NOMO-1 (cell line): ENCODE results near the gene CIAO1.

Experiments used
- DNase-seq, 2 experiments: peaks; one replicate each; lab custom pipeline; 2025; ENCODE audit not compliant: unreplicated experiment in 2 of 2; lab: John Stamatoyannopoulos, UW

CIAO1 gene

GRCh38 chr2:96249654-96250053, 16.4 kb upstream of the CIAO1 start:
- no peak for DNase-seq

GRCh38 chr2:96250188-96250587, 15.8 kb upstream of the CIAO1 start:
- DNase-seq: no peak

GRCh38 chr2:96251721-96252292, 14.2 kb upstream of the CIAO1 start:
- no peak for DNase-seq

GRCh38 chr2:96252526-96252925, 13.5 kb upstream of the CIAO1 start:
- no peak for DNase-seq

- no peak for DNase-seq
Measured at GRCh38 chr2:96253006-96253405, 13.0 kb upstream of the CIAO1 start.

GRCh38 chr2:96254571-96254970, 11.5 kb upstream of the CIAO1 start:
- no peak for DNase-seq

GRCh38 chr2:96256611-96257113, 9.4 kb upstream of the CIAO1 start:
- DNase-seq: peak; percentile 23 to 76

GRCh38 chr2:96257744-96258143, 8.3 kb upstream of the CIAO1 start:
- DNase-seq: peak; percentile 55 to 73

- no peak for DNase-seq
Measured at GRCh38 chr2:96258166-96259022, 7.6 kb upstream of the CIAO1 start.

GRCh38 chr2:96259497-96259921, 6.5 kb upstream of the CIAO1 start:
- no peak for DNase-seq

GRCh38 chr2:96260387-96261260, 5.4 kb upstream of the CIAO1 start:
- peak; percentile 65 to 89 for DNase-seq

- no peak for DNase-seq
Measured at GRCh38 chr2:96261328-96262003, 4.6 kb upstream of the CIAO1 start.

- DNase-seq: no peak
Measured at GRCh38 chr2:96262306-96262705, 3.7 kb upstream of the CIAO1 start.

GRCh38 chr2:96264086-96264485, 1.9 kb upstream of the CIAO1 start:
- no peak for DNase-seq

GRCh38 chr2:96264656-96265348, 1.2 kb upstream of the CIAO1 start:
- peak; percentile 58 to 64 for DNase-seq

GRCh38 chr2:96265349-96265839, 631 bp upstream of the CIAO1 start:
- peak in 1 of 2 experiments; percentile 12 for DNase-seq

GRCh38 chr2:96267159-96267971, 1.3 kb downstream of the CIAO1 start:
- DNase-seq: peak; percentile 23 to 37

GRCh38 chr2:96271995-96272394, 6.0 kb downstream of the CIAO1 start:
- no peak for DNase-seq

GRCh38 chr2:96273763-96274162, 7.7 kb downstream of the CIAO1 start:
- no peak for DNase-seq
